Tibial nerve (tissue), 4 donors: ENCODE results near the gene BEX4.

ENCODE experiments used
- EP300 ChIP-seq, 2 donors: sonication (generic); formaldehyde crosslinking; IDR thresholded peaks; one replicate each; pipeline ENCODE4 v1.6.1; 2017; ENCODE audit warnings: antibody characterized with exemption in 2 of 2, mild to moderate bottlenecking in 1 of 2
- POLR2A ChIP-seq, 2 donors: fragments of 450-650 bp; IDR thresholded peaks; one replicate each; pipeline ENCODE4 v1.6.1; 2017; ENCODE audit warnings: antibody characterized with exemption in 2 of 2, mild to moderate bottlenecking in 2 of 2, moderate library complexity in 2 of 2
- TF ChIP-seq, protein P1 (sequence below), 5 experiments: fragments of 200-600 bp in 3 of 5; fragments of 450-650 bp in 2 of 5; sonication (generic) in 3 of 5; IDR thresholded peaks; one replicate each; pipeline ENCODE4 v1.5.1; 2016 to 2019; ENCODE audit warnings: antibody characterized with exemption in 5 of 5, mild to moderate bottlenecking in 3 of 5, moderate library complexity in 2 of 5

DNA sequence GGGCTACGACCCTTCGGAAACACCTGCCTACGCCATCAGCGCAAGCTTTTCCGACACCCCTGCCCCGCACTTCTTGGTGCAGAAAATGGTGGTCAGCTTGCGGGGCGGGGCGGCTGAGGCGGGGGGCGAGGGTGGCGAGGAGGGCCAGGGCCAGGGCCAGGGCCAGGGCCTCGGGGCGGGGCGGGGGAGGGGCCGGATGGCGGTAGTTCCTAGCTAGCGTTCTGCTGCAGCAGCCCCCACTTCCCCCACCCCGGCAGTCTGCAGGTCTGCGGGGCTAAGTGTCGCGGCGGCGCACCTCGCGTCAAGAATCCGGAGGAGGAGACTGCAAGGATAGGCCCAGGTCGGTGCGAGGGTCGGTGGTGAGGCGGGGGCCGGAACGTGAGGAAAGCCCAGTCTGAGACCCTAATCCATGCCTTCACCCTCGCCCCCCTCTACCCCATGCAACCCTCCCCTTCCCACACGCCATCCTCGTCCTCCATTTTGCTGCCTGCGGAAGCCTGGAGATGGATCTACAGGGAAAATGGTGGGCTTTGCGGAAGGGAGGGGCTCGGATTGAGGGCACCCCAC, 600 bp downstream of the BEX4 start:
- TF ChIP-seq, protein P1, sequence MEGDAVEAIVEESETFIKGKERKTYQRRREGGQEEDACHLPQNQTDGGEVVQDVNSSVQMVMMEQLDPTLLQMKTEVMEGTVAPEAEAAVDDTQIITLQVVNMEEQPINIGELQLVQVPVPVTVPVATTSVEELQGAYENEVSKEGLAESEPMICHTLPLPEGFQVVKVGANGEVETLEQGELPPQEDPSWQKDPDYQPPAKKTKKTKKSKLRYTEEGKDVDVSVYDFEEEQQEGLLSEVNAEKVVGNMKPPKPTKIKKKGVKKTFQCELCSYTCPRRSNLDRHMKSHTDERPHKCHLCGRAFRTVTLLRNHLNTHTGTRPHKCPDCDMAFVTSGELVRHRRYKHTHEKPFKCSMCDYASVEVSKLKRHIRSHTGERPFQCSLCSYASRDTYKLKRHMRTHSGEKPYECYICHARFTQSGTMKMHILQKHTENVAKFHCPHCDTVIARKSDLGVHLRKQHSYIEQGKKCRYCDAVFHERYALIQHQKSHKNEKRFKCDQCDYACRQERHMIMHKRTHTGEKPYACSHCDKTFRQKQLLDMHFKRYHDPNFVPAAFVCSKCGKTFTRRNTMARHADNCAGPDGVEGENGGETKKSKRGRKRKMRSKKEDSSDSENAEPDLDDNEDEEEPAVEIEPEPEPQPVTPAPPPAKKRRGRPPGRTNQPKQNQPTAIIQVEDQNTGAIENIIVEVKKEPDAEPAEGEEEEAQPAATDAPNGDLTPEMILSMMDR (IDR thresholded peaks at IDR 0.05): no peak
- no peak for TF ChIP-seq POLR2A (IDR thresholded peaks at IDR 0.05)
- no peak for TF ChIP-seq EP300 (IDR thresholded peaks at IDR 0.05)
